ENCODE results near the gene CENPO.

- TF ChIP-seq CTCF (IDR thresholded peaks at IDR 0.05) (no peak), POLR2A (IDR thresholded peaks at IDR 0.05) (no peak)
Observed at GRCh38 chr2:24838541-24838940, 45.3 kb downstream of the CENPO start.
